ENCODE results near the gene GPC5. TPM values are rescaled to one million over a fixed set of nuclear protein-coding genes. Genes with fewer than 3 reads are reported as not detected.

The GPC5 gene
- total and polyA plus RNA-seq, 2 donors (not counting 3 experiments of a cell fraction or from before 2014, with no cell fraction given), result 0.59 to 0.97 TPM

DNA sequence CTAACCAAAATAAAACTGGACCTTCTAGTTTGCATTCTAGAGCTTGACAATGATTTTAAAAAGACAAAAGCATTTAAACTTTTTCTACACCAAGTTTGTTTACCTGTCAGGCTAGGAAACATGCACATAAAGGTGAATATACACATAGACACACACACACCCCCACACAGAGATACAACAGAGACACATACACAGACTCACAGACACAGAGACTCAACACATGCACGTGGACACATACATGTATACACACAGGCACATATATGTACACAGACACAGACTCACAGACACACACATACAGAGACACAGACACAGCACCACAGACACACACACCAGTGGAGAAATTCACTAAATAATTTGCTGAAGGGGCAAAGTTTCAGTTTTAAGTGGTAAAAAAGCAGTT is 155.7 kb downstream of the GPC5 start:
- intact Hi-C loops (cut with micrococcal nuclease) (no loop called here), dilution Hi-C loops (cut with MboI; ENCODE audit: extremely low pct_ligation_motif_present, low sequenced_read_pairs) (no loop called here)
- Histone ChIP-seq H3K36me3 (ENCODE audit: control insufficient read depth in 2 of 2, extremely low read depth in 1 of 2, insufficient read depth in 2 of 2, low read length in 2 of 2) (no peaks in the 10 kb centered on the region), H3K4me3 (replicated peaks in 1 of 3; ENCODE audit: insufficient read depth in 1 of 3, low read depth in 1 of 3, low read length in 3 of 3) (no peak overlapping the region), H3K4me2 (ENCODE audit: insufficient read depth, low read length) (no peak overlapping the region), H3K27ac (ENCODE audit: insufficient read depth, low read depth, low read length) (no peak overlapping the region), H3K9ac (replicated peaks; ENCODE audit: extremely low read depth, insufficient read depth, low read length) (no peak overlapping the region), H3K9me3 (replicated peaks; ENCODE audit: control insufficient read depth, insufficient read depth, low read length) (no peaks in the 10 kb centered on the region), H3K79me2 (ENCODE audit: control insufficient read depth, insufficient read depth, low read length) (no peaks in the 10 kb centered on the region), H2AFZ (ENCODE audit: low read depth, low read length) (no peak overlapping the region), H3K27me3 (ENCODE audit: control insufficient read depth in 2 of 2, insufficient read depth in 2 of 2, low read length in 2 of 2) (no peaks in the 10 kb centered on the region), H3K9me1 (replicated peaks; ENCODE audit: control insufficient read depth, extremely low read depth, insufficient read depth, low read length) (no peaks in the 10 kb centered on the region), H3K4me1 (ENCODE audit: control insufficient read depth, extremely low read depth, insufficient read depth, low read length) (no peaks in the 10 kb centered on the region), H4K20me1 (replicated peaks; ENCODE audit: control insufficient read depth, extremely low read depth, insufficient read depth, low read length) (no peaks in the 10 kb centered on the region)
- BruUV-seq (replicated peaks), result no TSS peak
- POLR2A ChIA-PET, result no interaction called here
- TF ChIP-seq MYC (IDR thresholded peaks at IDR 0.05; ENCODE audit: low read depth, low read length), result no peak
- no peak for TF ChIP-seq JUN (IDR thresholded peaks at IDR 0.05; ENCODE audit: borderline replicate concordance, insufficient read depth, insufficient read length, low read depth)
- no peak for TF ChIP-seq EZH2 (IDR thresholded peaks at IDR 0.05; ENCODE audit: borderline replicate concordance, low read depth, low read length, severe bottlenecking)
- TF ChIP-seq, protein P1, sequence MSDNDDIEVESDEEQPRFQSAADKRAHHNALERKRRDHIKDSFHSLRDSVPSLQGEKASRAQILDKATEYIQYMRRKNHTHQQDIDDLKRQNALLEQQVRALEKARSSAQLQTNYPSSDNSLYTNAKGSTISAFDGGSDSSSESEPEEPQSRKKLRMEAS (IDR thresholded peaks at IDR 0.05; ENCODE audit: insufficient read depth, insufficient read length), result no peak
- TF ChIP-seq POLR2AphosphoS5 (IDR thresholded peaks at IDR 0.05; ENCODE audit: insufficient read depth, low read depth, low read length), result no peak
- TF ChIP-seq FOS (IDR thresholded peaks at IDR 0.05; ENCODE audit: borderline replicate concordance, insufficient read depth, low read length), result no peak
- TF ChIP-seq, protein P2, sequence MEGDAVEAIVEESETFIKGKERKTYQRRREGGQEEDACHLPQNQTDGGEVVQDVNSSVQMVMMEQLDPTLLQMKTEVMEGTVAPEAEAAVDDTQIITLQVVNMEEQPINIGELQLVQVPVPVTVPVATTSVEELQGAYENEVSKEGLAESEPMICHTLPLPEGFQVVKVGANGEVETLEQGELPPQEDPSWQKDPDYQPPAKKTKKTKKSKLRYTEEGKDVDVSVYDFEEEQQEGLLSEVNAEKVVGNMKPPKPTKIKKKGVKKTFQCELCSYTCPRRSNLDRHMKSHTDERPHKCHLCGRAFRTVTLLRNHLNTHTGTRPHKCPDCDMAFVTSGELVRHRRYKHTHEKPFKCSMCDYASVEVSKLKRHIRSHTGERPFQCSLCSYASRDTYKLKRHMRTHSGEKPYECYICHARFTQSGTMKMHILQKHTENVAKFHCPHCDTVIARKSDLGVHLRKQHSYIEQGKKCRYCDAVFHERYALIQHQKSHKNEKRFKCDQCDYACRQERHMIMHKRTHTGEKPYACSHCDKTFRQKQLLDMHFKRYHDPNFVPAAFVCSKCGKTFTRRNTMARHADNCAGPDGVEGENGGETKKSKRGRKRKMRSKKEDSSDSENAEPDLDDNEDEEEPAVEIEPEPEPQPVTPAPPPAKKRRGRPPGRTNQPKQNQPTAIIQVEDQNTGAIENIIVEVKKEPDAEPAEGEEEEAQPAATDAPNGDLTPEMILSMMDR (IDR thresholded peaks at IDR 0.05; ENCODE audit: extremely low read depth in 1 of 2, insufficient read depth in 1 of 2, low read depth in 1 of 2, low read length in 2 of 2), result no peak
- CTCF ChIA-PET, result no interaction called here
- DNase-seq (ENCODE audit: low read depth, low spot score) (no peak), FAIRE-seq (no peak)

Data from endothelial cell of umbilical vein (primary cell).